ENCODE results near the gene CDH6. TPM values are rescaled to one million over a fixed set of nuclear protein-coding genes. Genes with fewer than 3 reads are reported as not detected.

The CDH6 gene
- total and polyA plus RNA-seq, 2 of the 13 experiments (the other 11 are each of a cell fraction or from before 2014, with no cell fraction given): not detected

DNA sequence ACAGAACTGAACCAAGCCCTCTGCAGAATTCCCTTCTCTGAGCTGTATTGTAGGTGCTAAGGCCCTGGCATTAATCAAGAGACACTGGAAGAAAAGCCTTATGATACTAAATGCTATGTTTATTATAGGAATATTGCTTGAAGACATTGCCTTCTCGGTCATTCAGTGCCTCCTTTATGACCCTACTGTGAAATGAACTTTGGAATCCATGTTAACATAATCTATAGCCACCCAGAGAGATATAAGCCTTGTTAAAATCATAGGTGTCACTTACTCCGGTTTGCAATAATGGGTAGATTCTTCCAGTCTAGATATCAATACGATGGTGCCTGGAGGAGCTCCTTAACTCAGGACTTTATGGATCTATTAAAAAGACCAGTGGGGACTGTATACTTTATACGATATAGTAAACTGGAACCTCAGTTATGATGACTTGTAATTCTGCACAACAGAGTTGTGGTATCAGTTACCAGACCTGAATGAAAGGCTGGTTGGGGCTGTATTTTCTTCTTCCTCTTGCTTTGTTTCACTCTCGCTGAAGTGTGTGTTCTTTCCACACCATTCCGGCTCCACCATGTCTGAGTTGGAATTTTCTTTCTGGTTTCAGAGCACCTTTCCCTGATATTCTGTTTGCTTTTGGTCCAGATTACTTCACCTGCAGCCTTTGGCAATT is 183.9 kb downstream of the CDH6 start:
- TF ChIP-seq, protein P1, sequence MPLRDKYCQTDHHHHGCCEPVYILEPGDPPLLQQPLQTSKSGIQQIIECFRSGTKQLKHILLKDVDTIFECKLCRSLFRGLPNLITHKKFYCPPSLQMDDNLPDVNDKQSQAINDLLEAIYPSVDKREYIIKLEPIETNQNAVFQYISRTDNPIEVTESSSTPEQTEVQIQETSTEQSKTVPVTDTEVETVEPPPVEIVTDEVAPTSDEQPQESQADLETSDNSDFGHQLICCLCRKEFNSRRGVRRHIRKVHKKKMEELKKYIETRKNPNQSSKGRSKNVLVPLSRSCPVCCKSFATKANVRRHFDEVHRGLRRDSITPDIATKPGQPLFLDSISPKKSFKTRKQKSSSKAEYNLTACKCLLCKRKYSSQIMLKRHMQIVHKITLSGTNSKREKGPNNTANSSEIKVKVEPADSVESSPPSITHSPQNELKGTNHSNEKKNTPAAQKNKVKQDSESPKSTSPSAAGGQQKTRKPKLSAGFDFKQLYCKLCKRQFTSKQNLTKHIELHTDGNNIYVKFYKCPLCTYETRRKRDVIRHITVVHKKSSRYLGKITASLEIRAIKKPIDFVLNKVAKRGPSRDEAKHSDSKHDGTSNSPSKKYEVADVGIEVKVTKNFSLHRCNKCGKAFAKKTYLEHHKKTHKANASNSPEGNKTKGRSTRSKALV (CRISPR knock-in tag; IDR thresholded peaks at IDR 0.05): no peak
- TF ChIP-seq CREB1 (IDR thresholded peaks at IDR 0.05) (no peak), CREB1 (CRISPR knock-in tag; IDR thresholded peaks at IDR 0.05) (no peak), KAT2B (IDR thresholded peaks at IDR 0.05; ENCODE audit: borderline replicate concordance, low read depth, low read length) (no peak)
- Histone ChIP-seq H3K4me2 (ENCODE audit: low read depth, low read length) (no peak overlapping the region), H3K4me1 (ENCODE audit: insufficient read depth, low read length) (no peaks in the 10 kb centered on the region), H3K4me3 (replicated peaks in 1 of 3; ENCODE audit: insufficient read depth in 1 of 3, low read depth in 2 of 3, low read length in 3 of 3) (no peak overlapping the region), H2AFZ (ENCODE audit: low read length) (no peak overlapping the region), H3K27ac (ENCODE audit: extremely low read length, insufficient read depth, low read length) (no peak overlapping the region), H4K20me1 (ENCODE audit: insufficient read depth, low read length) (no peaks in the 10 kb centered on the region), H3K36me3 (replicated peaks in 1 of 2; ENCODE audit: control insufficient read depth in 1 of 2, insufficient read depth in 2 of 2, low read length in 2 of 2) (no peaks in the 10 kb centered on the region), H3K27me3 (ENCODE audit: control insufficient read depth in 1 of 2, insufficient read depth in 2 of 2, low read length in 2 of 2) (peaks cover 1 to 21% of the 10 kb centered on the region in 2 experiments; a peak in 3 of 5 replicates), H3K79me2 (ENCODE audit: insufficient read depth, low read length) (no peaks in the 10 kb centered on the region), H3K9me3 (ENCODE audit: low read length) (no peaks in the 10 kb centered on the region), H3K9ac (ENCODE audit: insufficient read depth, low read depth, low read length) (no peak overlapping the region)
- intact Hi-C loops (cut with micrococcal nuclease; ENCODE audit: unreplicated experiment): no loop called here
- 43% methylated on average over 6 of the region's 6 CpGs for WGBS (ENCODE audit: low lambda C conversion rate)
- in situ Hi-C loops (cut with HindIII; ENCODE audit: extremely low pct_ligation_motif_present, low pct_unique_long_range_greater_than_20kb): no loop called here
- ATAC-seq (no peak), FAIRE-seq (no peak), DNase-seq (ENCODE audit: low spot score) (no peak)
- ChIA-PET POLR2A (no interaction called here), CTCF (ENCODE audit: low intra/inter-chr PET ratio, low total read pairs) (no interaction called here)
- BruUV-seq (replicated peaks): no TSS peak

DNA sequence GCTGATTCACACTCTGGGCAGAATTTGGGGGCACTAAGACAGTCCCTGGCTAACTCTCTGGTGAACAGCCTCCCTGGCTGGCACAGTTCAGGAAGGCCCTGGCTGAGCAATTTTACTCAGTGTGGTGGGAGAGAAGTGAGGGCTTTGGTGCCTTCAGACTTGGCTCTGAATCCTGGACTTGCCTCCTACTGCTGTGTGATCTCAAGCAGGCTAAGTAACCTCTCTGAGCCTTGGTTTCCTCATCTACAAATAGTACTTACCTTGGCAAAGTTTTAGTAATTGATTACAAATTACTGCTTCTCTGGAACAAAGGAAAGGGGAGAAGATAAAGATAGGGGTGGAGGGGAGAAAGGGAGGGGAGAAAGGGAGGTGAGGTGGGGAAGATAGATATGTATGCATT is 184.7 kb downstream of the CDH6 start:
- ATAC-seq (no peak), FAIRE-seq (no peak), DNase-seq (ENCODE audit: low spot score) (no peak)
- H3K79me2 ChIP-seq (ENCODE audit: insufficient read depth, low read length): no peaks in the 10 kb centered on the region
- in situ Hi-C loops (cut with HindIII; ENCODE audit: extremely low pct_ligation_motif_present, low pct_unique_long_range_greater_than_20kb) (no loop called here), intact Hi-C loops (cut with micrococcal nuclease; ENCODE audit: unreplicated experiment) (no loop called here)
- H3K4me1 ChIP-seq (ENCODE audit: insufficient read depth, low read length): no peaks in the 10 kb centered on the region
- H4K20me1 ChIP-seq (ENCODE audit: insufficient read depth, low read length): no peaks in the 10 kb centered on the region
- H2AFZ ChIP-seq (ENCODE audit: low read length): no peak overlapping the region
- peaks cover 1 to 26% of the 10 kb centered on the region in 2 experiments; a peak in 3 of 5 replicates for H3K27me3 ChIP-seq (ENCODE audit: control insufficient read depth in 1 of 2, insufficient read depth in 2 of 2, low read length in 2 of 2)
- H3K36me3 ChIP-seq (replicated peaks in 1 of 2; ENCODE audit: control insufficient read depth in 1 of 2, insufficient read depth in 2 of 2, low read length in 2 of 2): no peaks in the 10 kb centered on the region
- no peak overlapping the region for H3K4me2 ChIP-seq (ENCODE audit: low read depth, low read length)
- no peaks in the 10 kb centered on the region for H3K9me3 ChIP-seq (ENCODE audit: low read length)
- H3K4me3 ChIP-seq (replicated peaks in 1 of 3; ENCODE audit: insufficient read depth in 1 of 3, low read depth in 2 of 3, low read length in 3 of 3): no peak overlapping the region
- POLR2A ChIA-PET: no interaction called here
- no peak overlapping the region for H3K27ac ChIP-seq (ENCODE audit: extremely low read length, insufficient read depth, low read length)
- no peak overlapping the region for H3K9ac ChIP-seq (ENCODE audit: insufficient read depth, low read depth, low read length)
- no TSS peak for BruUV-seq (replicated peaks)
- CTCF ChIA-PET (ENCODE audit: low intra/inter-chr PET ratio, low total read pairs): no interaction called here
- TF ChIP-seq, protein P2, sequence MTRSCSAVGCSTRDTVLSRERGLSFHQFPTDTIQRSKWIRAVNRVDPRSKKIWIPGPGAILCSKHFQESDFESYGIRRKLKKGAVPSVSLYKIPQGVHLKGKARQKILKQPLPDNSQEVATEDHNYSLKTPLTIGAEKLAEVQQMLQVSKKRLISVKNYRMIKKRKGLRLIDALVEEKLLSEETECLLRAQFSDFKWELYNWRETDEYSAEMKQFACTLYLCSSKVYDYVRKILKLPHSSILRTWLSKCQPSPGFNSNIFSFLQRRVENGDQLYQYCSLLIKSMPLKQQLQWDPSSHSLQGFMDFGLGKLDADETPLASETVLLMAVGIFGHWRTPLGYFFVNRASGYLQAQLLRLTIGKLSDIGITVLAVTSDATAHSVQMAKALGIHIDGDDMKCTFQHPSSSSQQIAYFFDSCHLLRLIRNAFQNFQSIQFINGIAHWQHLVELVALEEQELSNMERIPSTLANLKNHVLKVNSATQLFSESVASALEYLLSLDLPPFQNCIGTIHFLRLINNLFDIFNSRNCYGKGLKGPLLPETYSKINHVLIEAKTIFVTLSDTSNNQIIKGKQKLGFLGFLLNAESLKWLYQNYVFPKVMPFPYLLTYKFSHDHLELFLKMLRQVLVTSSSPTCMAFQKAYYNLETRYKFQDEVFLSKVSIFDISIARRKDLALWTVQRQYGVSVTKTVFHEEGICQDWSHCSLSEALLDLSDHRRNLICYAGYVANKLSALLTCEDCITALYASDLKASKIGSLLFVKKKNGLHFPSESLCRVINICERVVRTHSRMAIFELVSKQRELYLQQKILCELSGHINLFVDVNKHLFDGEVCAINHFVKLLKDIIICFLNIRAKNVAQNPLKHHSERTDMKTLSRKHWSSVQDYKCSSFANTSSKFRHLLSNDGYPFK (CRISPR knock-in tag; IDR thresholded peaks at IDR 0.05; ENCODE audit: borderline replicate concordance): no peak
- no peak for TF ChIP-seq FOSL1 (CRISPR knock-in tag; IDR thresholded peaks at IDR 0.05; ENCODE audit: borderline replicate concordance)
- no peak for TF ChIP-seq ATF1 (CRISPR knock-in tag; IDR thresholded peaks at IDR 0.05)
- TF ChIP-seq, protein P3, sequence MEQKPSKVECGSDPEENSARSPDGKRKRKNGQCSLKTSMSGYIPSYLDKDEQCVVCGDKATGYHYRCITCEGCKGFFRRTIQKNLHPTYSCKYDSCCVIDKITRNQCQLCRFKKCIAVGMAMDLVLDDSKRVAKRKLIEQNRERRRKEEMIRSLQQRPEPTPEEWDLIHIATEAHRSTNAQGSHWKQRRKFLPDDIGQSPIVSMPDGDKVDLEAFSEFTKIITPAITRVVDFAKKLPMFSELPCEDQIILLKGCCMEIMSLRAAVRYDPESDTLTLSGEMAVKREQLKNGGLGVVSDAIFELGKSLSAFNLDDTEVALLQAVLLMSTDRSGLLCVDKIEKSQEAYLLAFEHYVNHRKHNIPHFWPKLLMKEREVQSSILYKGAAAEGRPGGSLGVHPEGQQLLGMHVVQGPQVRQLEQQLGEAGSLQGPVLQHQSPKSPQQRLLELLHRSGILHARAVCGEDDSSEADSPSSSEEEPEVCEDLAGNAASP (CRISPR knock-in tag; IDR thresholded peaks at IDR 0.05; ENCODE audit: borderline replicate concordance): no peak
- TF ChIP-seq NKX3-1 (CRISPR knock-in tag; IDR thresholded peaks at IDR 0.05): no peak
- peak; percentile 44; the same call in 1 of the 2 replicates for TF ChIP-seq ZNF768 (CRISPR knock-in tag; IDR thresholded peaks at IDR 0.05)
- TF ChIP-seq THYN1 (CRISPR knock-in tag; IDR thresholded peaks at IDR 0.05; ENCODE audit: borderline replicate concordance, low read depth): no peak
